NCI-H2227 (cell line): ENCODE measurements around the gene KRT78.
"Not testable (repeated sequence)": the region's sequence is repeated elsewhere in the genome, so short reads cannot be mapped to it uniquely, and the experiment has no call there.

Experiments
- DNase-seq: peaks from one replicate; lab custom pipeline; 2025; ENCODE audit not compliant: unreplicated experiment; lab: John Stamatoyannopoulos, UW

KRT78 gene

DNA sequence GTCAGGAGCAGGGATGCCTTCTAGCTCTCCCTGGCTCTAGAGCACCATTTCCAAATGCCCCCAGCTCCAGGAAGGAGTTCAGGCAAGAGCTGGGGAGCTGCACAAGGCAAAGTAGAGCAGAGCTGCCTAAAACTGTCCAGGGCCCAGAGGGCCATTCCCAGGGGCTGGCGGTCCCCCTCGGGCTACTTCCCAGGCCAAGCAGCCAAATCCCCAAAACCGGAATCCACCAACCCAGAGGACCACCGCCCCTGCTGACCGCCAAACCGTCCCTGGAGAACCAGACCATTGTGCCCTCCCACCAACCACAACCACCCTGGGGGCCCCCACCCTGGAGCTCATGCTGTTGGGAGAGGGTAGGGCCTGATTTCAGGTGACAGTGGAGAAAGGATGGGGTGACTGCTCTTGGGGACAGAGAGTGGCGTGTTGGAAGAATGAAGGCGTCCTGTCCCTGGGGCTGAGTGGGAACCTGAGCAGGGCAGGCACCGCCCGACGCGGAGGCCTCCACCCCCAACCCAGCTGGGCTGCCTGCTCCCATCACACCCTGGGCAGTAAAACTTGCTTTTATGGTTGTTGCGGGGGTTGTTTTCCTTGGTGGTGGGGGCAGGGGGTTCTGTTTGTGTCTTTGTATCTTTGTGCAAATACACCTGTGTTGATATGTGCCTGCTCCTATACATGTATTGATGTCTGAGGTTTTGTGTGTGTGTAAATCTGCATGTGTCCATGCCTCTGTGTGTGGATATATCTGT, 24.0 kb upstream of the KRT78 start:
- DNase-seq = no peak

DNA sequence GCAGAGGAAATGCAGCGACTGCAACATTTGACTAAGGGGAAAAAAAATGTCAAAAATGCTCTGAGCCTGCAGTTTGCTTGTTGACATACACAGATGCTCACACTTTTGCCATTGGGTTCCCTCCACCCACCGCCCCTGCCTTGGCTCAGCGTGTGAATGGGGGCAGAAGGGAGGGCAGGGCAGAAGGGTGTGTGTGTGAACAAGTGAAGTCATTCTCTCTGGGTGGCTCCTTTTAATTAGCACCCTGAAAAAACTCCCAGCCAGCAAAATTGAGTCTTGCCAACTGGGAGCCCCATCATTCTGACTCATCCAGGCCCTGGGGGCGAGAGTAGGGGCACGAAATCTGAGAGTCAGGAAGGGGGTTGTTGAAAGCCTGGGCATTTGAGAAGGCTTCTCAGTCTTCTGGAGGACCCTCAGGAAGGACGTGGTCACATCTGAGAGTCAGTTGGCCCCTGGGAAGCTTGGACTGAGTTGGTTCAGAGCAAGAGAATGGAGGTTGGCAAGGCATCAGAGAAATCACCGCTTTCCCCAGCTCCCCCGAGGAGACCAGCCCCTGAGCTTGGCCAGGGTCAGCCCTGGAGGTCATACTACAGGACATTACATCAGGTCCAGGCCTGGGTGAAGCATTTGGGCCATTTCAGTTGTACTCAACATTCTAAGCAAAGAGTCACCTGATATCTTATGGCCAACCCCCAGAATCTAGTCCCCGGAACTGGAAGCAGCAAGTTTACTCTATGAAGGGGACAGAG, 22.7 kb upstream of the KRT78 start:
- DNase-seq = no peak

DNA sequence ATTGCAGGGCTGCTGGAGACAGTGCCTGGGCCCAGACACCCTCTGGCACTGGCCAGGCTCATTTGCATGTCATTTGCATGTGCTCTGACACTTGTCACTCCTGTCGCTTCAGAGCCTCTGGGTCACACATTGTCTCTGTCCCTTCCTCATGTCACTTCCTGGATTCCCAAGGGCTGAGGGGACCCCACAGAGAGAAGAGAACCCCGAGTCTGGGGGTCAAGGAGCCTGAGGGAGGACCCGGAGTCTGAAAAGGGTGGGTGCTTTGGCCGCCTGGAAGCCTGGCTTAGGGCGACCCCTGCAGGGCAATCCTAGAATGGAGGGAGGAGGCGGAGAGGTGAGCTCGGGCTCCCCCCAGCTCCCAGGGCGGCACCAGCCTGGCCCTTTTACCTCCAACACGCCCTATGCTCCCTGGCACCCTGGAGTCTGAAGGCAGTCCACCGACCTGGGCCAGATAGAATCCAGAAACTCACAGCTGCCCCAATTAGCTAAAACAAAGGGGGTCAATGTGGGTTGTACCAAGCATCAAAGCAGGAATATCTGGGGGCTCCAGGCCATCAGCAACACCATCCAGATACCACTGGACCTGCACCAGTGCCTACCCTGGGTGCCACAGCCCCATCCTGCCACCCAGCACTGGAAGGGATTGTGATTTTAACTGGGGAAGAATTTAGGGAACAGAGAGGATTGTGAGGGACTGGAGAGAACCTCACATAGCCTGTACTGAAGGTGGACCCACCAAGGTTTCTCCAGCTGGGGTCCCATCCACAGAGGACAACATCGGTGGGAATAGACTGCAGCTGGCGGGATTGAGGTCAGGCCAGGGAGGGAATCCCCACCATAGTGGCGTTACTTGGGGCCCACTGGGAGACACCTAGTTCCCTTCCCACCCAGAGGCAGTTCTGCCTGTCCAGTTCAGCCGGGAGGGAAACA, 21.8 kb upstream of the KRT78 start:
- DNase-seq = peak; percentile 19

DNA sequence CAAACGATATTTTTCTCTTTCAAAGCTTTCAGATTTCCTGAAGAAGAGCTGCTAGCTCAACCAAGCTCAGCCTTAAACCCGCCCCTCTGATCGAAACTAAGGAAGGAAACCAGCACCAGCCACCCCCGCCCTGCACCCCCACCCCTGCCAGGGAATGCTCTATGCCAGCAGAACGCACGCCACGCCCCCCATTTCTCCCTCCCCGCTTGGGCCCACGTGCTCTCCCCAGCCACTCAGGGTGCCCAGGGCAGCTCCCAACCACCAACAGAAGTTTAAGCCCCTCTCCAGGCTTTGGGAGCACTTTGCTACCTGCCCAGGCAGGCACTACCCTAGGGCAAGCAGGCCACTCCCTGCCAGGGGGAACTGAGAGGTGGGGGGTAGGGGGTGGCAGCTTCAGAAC, 18.8 kb upstream of the KRT78 start:
- DNase-seq = no peak

DNA sequence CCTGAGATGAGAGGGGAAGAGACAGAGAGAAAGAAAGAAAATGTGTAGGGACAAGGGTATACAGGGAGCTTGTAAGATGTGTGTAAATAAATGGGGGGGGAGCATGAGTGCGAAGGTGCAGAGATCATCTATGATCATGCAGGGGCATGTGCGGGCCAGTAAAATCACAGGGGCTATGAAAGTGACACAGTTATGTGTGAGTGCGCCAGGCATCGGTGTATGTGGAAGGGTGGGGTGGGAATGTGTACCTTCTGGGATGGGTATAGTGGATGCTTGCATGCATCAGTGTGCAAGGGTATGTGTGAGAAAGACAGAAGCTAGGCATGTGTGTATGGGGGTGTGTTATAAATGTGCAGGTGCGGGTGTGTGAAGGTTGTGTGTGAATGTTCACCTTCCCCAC, 18.4 kb upstream of the KRT78 start:
- DNase-seq = no peak

DNA sequence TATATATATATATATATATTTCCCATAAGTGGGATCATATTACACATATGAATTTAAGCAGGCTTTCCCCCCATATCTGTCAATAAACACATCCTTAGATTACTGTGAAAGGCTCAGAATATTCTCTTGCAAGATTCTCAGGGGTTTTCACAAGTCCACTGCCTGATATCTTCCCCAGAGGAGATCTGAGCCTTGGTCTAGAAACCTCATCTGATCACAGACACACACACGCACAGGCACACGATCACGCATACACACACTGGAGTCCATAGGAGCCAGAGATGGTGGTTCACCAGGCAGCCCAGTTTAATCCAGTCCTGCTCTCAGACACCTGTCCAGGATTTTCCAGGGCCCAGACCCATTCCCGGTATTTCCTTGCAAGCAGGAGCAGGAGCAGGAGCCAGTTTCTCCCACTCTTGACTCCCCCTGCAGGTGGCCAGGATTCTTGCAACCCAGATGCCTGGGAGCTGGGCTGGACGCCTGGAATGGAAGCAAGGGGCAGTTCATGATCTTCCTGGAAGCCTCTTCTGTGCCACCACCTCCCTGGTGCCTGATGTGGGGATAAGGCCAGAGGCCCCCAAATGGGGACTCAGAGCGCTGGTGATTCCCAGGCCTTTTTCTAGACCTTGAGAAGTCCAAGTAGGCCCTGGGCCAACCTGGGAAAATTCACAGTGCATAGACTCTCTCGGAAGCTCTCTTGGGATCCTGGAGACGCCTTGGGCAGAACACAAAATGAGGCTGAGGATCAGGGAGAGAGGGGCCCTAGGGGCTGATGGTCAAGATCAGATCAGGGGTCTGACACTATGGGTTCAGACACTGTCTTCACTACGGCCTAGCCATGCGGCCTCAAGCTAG, 16.5 kb upstream of the KRT78 start:
- DNase-seq = peak; percentile 76

DNA sequence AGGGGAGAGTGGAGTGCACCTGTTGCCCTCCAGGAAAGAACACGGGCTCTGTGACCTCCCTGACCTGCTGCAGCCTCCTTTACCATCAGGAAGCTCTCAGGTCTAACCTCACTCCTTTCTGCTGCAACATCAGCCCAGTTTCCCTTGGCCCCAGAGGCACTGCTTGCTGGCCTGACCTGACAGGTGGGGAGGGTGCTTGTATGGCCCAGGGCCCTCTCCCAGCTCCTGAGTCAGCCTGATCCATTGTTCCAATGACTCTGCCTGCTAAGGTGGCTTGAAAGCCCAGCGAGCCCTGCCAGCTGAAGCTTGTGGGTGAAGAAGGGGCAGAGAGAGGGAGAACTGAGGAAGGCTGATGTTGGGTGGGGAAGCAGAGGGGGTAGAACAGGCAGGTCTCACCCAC, 13.2 kb upstream of the KRT78 start:
- DNase-seq = no peak

DNA sequence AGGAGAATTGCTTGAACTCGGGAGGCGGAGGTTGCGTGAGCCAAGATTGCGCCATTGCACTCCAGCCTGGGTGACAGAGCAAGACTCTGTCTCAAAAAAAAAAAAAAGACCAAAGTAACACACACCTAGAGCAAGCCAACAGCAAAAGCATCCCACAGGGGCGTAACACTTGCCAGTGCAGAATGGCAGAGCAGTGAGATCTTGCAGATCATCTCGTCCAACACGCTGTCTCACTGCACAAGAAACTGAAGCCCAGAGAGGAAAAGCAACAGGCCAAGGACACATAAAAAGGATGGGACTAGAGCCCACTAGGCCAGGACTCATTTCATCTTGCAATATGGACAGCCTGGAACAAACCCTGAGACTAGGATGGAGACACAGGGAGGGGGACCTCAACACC, 12.7 kb upstream of the KRT78 start:
- DNase-seq = no peak

DNA sequence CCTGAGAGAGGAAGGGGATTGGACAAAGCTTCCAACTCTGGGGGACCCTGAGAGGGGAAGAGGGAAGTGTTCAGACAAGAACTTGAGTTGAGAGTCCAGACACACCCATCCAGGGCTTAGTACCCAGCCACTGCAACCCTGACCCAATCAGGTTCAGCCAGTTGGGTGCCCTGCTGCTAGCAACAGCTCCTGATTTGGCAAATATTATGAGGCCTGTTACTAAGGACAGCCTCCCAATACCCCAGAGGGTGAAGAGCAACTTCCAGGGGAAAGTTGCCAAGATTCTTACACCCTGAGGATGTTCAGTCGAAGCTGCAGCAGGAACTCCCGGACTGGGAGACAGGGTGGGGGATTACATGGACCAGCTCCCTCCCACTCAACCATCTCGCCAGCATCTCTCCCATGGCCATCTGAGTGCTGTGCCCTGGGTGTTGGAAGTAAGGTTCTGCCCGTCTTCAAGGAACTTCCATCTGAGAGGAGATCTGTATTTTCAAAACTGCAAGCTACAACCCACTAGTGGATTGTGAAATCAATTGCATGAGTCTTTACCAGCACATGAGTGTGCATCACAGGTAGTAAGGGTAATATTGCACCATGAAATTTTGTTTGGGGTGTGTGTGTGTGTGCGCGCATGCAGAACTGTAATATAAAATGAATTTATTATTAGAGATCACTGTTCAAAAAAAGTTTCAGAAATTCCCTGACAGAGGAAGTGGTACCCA, 11.5 kb upstream of the KRT78 start:
- no peak for DNase-seq

DNA sequence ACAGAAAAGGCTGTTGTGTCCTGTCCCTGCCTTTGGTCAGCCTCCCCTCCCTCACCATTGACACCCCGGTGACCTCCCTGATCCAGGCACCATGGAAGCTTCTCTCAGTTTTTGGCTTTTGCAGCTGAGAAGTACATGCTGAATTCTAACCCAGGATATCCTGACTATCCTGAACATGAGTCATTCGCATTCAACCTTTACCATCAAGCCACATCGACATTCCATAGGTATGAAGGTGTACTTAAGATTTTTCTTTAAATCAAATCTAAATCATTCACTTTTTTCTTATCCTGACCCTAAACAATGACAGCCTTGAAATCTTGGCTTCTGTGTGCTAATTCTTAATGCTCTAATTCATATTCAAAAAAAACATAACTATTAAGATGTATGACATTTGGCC, 8.7 kb upstream of the KRT78 start:
- DNase-seq = no peak

DNA sequence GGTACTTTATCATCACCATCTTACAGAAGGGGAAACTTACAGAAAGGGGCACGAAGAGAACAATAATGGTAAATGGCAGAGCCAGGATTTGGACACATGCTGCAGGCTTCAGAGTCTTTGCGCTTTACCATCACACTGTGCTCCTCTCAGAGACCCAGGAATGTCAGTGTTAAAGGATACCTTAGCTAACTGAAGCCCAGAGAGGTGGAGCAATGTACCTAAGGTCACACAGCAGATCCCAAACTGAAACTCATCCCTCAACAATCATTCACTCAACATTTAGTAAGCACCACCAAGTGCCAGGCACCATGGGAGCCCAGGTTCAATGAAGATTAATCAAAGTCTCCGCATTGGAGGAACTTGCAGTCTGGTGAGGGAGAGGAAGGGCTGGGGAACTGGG, 8.0 kb upstream of the KRT78 start:
- DNase-seq = no peak

DNA sequence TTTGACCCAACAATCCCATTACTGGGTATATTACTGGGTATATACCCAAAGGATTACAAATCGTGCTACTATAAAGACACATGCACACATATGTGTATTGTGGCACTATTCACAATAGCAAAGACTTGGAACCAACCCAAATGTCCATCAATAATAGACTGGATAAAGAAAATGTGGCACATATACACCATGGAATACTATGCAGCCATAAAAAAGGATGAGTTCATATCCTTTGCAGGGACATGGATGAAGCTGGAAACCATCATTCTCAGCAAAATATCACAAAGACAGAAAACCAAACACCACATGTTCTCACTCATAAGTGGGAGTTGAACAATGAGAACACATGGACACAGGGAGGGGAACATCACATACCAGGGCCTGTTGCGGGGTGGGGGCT, 7.3 kb upstream of the KRT78 start:
- DNase-seq = not testable (repeated sequence)

DNA sequence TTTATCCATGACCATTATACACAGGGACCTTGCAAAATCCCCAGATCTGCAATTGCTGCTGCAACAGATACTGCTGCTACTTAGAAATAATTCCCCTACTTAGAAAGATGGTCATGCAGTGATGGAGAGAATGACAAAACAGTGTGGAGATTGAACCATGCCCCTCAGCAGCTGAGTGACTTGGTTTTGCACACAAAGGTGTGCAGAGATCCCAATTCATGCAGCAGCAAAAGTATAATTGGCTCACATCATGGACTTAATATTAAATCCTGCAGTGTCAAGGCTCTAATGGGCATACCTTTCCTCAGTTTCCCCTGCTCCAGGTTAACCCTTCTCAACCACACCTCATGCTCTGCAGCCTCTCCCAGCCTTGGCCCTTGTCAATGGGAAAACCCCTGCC, 3.0 kb upstream of the KRT78 start:
- DNase-seq = no peak

DNA sequence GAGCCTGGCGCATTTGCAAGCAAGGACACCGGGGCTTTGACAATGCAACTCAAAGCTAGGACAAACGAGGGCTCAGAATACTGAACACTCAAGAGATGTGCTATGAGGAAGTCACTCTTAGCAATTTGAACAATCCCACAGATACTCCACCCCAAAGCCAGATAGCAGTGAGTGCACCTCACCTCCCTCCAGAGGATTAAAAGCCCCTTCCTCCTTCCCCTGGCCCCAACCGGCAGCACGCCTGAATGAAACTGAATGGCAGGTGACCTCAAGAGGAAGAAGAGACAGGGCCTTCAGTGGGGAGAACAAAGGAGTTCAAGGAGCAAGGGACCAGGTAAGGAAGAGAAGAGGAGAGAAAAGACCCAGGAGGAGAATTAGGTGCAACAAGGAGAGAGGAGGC, 1.9 kb upstream of the KRT78 start:
- DNase-seq = no peak

DNA sequence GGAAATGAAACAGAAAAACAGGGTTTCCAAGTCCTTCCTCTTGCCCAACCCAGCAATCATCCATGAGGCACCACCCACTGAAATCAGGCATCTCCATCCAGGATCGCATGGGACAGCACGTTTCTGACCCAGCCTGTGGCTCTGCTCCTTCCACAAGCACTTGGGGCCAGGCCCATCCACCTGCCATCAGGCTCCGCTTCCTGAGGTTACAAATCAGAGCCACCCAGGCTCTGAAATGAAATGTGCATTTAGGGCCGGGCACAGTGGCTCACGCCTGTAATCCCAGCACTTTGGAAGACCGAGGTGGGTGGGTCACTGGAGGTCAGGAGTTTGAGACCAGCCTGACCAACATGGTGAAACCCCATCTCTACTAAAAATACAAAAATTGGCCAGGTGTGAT, 717 bp upstream of the KRT78 start:
- DNase-seq = no peak

DNA sequence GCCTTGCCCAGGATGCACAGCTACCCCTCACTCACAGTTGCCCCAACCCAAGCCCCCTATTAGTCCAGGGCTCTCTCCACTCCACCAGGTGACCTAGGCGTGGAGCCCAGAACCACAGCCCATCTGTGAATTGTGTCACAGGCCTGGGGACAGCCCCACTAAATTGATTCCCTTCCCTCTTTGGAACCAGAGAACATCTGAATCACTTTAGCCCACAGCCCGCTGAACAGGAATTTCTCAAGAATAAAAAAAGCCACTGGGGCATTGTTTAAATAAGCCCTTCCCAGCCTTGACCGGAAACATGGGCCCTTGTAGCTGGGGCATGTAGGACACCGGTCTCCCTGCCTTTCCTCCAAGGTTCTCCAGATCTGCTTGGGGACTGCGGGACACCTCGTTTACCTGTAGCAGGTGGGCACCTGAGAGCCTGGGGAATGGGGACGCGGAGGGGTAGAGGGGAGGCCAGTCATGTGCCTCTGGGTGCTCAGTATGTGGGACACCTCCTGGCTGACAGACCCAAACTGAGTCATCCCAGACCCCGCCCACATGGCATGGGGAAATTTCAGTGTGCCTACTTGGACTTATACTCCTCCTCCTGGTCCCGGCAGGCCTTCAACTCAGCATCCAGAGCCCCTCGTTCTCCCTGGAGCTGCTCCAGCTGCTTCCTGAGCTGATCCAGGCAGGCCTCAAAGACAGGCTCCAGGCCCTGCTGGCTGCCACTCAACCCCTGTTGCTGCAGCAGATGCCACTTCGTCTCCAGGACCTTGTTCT, 1.3 kb downstream of the KRT78 start:
- no peak for DNase-seq

DNA sequence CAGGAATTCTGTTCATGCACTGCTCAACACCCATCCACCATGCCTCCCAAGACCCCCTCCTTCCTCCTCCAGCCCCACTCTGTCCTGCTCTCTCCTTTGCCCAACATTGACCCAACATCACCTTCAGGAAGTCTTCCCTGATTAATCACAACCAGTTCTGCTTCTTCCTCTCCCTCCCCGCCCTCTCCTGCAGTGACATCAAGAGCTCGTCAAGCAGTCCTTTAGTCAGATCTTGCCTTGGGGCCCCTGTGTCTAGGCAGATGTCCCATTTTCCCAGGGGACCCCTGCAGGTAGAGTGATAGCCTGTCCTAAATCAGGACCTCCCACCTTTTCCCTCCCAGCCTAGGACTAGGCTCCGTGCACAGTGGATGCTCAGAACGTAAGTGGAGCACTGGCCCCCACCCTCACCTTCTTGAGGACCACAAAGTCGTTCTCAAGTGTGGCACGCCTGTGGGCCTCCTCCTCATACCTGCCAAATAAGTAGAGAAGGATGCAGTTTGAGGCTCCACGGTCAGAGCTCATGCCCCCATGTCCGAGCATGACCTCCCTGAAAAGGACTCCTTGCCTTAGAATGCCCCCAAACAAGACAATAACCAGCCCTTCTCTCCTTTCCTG, 2.3 kb downstream of the KRT78 start:
- DNase-seq = no peak

DNA sequence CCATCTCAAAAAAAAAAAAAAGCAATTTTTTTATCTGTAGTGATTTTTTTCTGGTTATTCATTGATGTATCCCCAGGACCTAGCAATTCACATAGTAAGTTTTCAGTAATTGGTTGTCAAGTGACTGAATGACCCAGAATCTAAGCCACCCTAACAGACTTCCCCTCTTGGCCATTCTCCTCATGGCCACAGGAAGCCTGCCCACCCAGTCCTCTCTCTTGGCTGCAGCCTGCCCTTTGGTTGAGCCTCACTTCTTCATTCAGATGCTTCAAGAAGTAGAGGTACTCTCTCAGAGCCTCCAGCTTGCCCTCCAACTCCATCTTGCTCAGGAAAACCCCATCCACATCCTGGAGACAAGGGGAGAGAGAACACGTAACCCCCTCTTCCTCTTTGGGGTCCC, 2.8 kb downstream of the KRT78 start:
- no peak for DNase-seq

DNA sequence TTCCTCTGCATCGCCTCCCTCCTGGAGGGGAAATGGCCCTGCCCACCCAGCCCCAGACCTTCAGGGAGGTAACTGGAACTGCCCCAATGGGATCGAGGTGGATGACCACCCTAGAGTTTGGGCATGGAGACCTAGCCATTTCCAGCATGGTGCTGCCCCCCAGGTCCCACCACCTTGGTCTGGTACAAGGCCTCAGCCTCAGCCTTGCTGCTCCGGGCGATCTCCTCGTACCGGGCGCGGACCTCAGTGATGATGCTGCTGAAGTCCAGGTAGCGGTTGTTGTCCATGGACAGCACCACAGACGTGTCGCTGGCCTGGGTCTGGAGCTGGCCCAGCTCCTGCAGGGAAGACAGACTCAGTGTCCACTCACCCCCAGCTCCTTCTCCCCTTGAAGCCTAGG, 4.4 kb downstream of the KRT78 start:
- no peak for DNase-seq
